Measurements from ENCODE around the gene RGL3. TPM values are rescaled to one million over a fixed set of nuclear protein-coding genes. Genes with fewer than 3 reads are reported as not detected.

The RGL3 gene
- total and polyA plus RNA-seq, 4 donors = 2.4 to 19.8 (median 7.8) TPM

GRCh38 chr19:11448923-11449554 lies 29.9 kb upstream of the RGL3 start (continued):
- TF ChIP-seq SP1 (IDR thresholded peaks at IDR 0.05) (no peak), HNF4A (conservative IDR thresholded peaks at IDR 0.05) (no peak), ATF3 (IDR thresholded peaks at IDR 0.05) (no peak), HNF4G (IDR thresholded peaks at IDR 0.05) (no peak), EGR1 (IDR thresholded peaks at IDR 0.05; ENCODE audit: low read depth in 2 of 2) (no peak), RAD21 (IDR thresholded peaks at IDR 0.05) (no peak), YY1 (IDR thresholded peaks at IDR 0.05) (no peak)

- TF ChIP-seq NR2F2 (IDR thresholded peaks at IDR 0.05) (no peak), JUND (IDR thresholded peaks at IDR 0.05) (no peak), ATF3 (IDR thresholded peaks at IDR 0.05) (no peak), GABPA (IDR thresholded peaks at IDR 0.05 in 1 of 2, conservative IDR thresholded peaks at IDR 0.05 in 1 of 2) (no peak), SP1 (IDR thresholded peaks at IDR 0.05) (no peak), EGR1 (IDR thresholded peaks at IDR 0.05; ENCODE audit: low read depth in 2 of 2) (no peak), REST (IDR thresholded peaks at IDR 0.05) (no peak), RAD21 (IDR thresholded peaks at IDR 0.05) (no peak), FOXA2 (IDR thresholded peaks at IDR 0.05) (no peak), YY1 (IDR thresholded peaks at IDR 0.05) (no peak), ZBTB33 (IDR thresholded peaks at IDR 0.05) (no peak), MAX (IDR thresholded peaks at IDR 0.05) (no peak), FOXA1 (IDR thresholded peaks at IDR 0.05) (no peak), CTCF (IDR thresholded peaks at IDR 0.05; ENCODE audit: low read depth, low read length, missing input control) (no peak), HNF4G (IDR thresholded peaks at IDR 0.05) (no peak), TAF1 (conservative IDR thresholded peaks at IDR 0.05) (no peak), HNF4A (conservative IDR thresholded peaks at IDR 0.05) (no peak), RXRA (IDR thresholded peaks at IDR 0.05) (no peak)
- Histone ChIP-seq H3K9me3 (ENCODE audit: control insufficient read depth in 4 of 4, low read length in 3 of 4) (no peaks in the 10 kb centered on the region), H3K4me3 (ENCODE audit: low read depth in 1 of 3, low read length in 3 of 3) (no peak overlapping the region), H3K36me3 (ENCODE audit: control insufficient read depth in 4 of 4, insufficient read depth in 3 of 4, low read depth in 1 of 4, low read length in 3 of 4) (peaks cover 11 to 45% (median 26%) of the 10 kb centered on the region in 4 donors), H3K9ac (ENCODE audit: low read depth in 1 of 2, low read length in 2 of 2) (no peak overlapping the region), H3K27ac (ENCODE audit: low read depth in 1 of 2, low read length in 2 of 2) (no peak overlapping the region), H3K4me1 (ENCODE audit: control insufficient read depth in 4 of 4, insufficient read depth in 4 of 4, low read length in 3 of 4) (no peaks in the 10 kb centered on the region), H3K27me3 (ENCODE audit: control insufficient read depth in 4 of 4, insufficient read depth in 4 of 4, low read length in 3 of 4) (no peaks in the 10 kb centered on the region)
- no peak for DNase-seq (ENCODE audit: low spot score)
- 87% methylated on average over 13 of the region's 13 CpGs for WGBS
Observed at GRCh38 chr19:11448410-11448809, 29.3 kb upstream of the RGL3 start.

Data from liver (tissue), 9 donors.